BJ (cell line): ENCODE data around the gene SYT17. TPM values are rescaled to one million over a fixed set of nuclear protein-coding genes. Genes with fewer than 3 reads are reported as not detected.

Experiments
- CTCF ChIA-PET: fragments of 350-600 bp; formaldehyde crosslinking; extraction: SDS; loops from one replicate; lab custom pipeline; 2021; ENCODE audit warnings: antibody characterized with exemption, inconsistent platforms; lab: Yijun Ruan, JAX
- POLR2A ChIA-PET: fragments of 300-600 bp; sonication (Branson Sonifier 250); formaldehyde crosslinking; extraction: SDS; loops from one replicate; lab custom pipeline; 2021; ENCODE audit warnings: antibody characterized with exemption; lab: Charles Lee
- DNase-seq: peaks from one replicate; pipeline ENCODE4 v3.0.0-alpha.2; 2011; ENCODE audit warnings: low read depth
- H3K27me3 ChIP-seq: 2 replicates; pipeline ENCODE4 v1.6.0; 2011; ENCODE audit warnings: low read length; ENCODE audit not compliant: control insufficient read depth, insufficient read depth
- H3K36me3 ChIP-seq: 2 replicates; pipeline ENCODE4 v1.5.1; 2011; ENCODE audit warnings: low read length; ENCODE audit not compliant: control insufficient read depth, insufficient read depth
- H3K4me3 ChIP-seq: 2 replicates; pipeline ENCODE4 v1.5.1; 2011; ENCODE audit warnings: low read depth, mild to moderate bottlenecking, control low read depth, low read length
- polyA plus RNA-seq: library from polyadenylated mRNA; depleted of rRNA; stranded (reverse); fragments of >200 nt; gene quantifications from 2 replicates; pipeline ENCODE4 v1.2.3, GENCODE V29; 2011; rRNA removed
- TF ChIP-seq, protein P1 (sequence below): IDR thresholded peaks from 2 replicates; pipeline ENCODE4 v1.5.1; 2011; ENCODE audit warnings: low read depth, mild to moderate bottlenecking, control low read depth, inconsistent platforms, low read length, moderate library complexity; ENCODE audit not compliant: insufficient read depth

SYT17 gene
- polyA plus RNA-seq, 1 experiment = not detected

- TF ChIP-seq, protein P1, sequence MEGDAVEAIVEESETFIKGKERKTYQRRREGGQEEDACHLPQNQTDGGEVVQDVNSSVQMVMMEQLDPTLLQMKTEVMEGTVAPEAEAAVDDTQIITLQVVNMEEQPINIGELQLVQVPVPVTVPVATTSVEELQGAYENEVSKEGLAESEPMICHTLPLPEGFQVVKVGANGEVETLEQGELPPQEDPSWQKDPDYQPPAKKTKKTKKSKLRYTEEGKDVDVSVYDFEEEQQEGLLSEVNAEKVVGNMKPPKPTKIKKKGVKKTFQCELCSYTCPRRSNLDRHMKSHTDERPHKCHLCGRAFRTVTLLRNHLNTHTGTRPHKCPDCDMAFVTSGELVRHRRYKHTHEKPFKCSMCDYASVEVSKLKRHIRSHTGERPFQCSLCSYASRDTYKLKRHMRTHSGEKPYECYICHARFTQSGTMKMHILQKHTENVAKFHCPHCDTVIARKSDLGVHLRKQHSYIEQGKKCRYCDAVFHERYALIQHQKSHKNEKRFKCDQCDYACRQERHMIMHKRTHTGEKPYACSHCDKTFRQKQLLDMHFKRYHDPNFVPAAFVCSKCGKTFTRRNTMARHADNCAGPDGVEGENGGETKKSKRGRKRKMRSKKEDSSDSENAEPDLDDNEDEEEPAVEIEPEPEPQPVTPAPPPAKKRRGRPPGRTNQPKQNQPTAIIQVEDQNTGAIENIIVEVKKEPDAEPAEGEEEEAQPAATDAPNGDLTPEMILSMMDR = no peak
- Histone ChIP-seq H3K36me3 (no peaks in the 10 kb centered on the region), H3K4me3 (no peak overlapping the region), H3K27me3 (no peaks in the 10 kb centered on the region)
- no peak for DNase-seq
- ChIA-PET CTCF (interaction anchor here (1.1 kb wide), 1 partner anchor 10 kb away, joined by 3 read pairs; no protein-coding TSS in a partner anchor), POLR2A (no interaction called here)
Measured at GRCh38 chr16:19315889-19316433, 147.9 kb downstream of the SYT17 start.

DNA sequence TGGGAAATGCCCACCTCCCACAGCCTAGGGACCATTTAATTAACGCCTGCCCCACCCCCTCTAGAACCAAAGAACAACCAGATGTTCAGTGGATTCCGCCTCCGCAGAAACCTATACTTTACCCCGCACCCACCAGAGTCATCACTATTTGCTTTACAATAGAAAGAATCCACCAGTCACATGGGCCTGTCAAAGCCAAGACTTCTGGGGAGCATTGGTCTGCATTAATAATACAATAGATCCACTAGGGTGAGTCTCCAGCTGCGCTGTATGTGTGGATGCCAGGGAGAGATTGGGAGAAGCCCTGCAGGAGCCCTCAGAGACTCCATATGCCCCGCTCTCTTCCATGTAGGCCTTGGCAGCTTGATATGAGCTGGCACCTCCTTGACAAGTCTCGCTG is 148.8 kb downstream of the SYT17 start:
- ChIA-PET CTCF (interaction anchor here (1.1 kb wide), 1 partner anchor 10 kb away, joined by 3 read pairs; no protein-coding TSS in a partner anchor), POLR2A (no interaction called here)
- no peaks in the 10 kb centered on the region for H3K36me3 ChIP-seq
- no peaks in the 10 kb centered on the region for H3K27me3 ChIP-seq
- TF ChIP-seq, protein P1 = no peak
- H3K4me3 ChIP-seq = no peak overlapping the region
- no peak for DNase-seq

Other genes starting within 250 kb of the SYT17 start
- 20.5 and 31.0 TPM in 2 replicates for gene SMG1, start 241.8 kb upstream of the SYT17 start, polyA plus RNA-seq
- 0.40 and 0.47 TPM in 2 replicates for gene TMC7, start 184.3 kb upstream of the SYT17 start, polyA plus RNA-seq
- gene COQ7, start 100.6 kb upstream of the SYT17 start, polyA plus RNA-seq = 10.7 and 13.1 TPM in 2 replicates
- 14.9 and 15.8 TPM in 2 replicates for gene ITPRIPL2, start 54.3 kb upstream of the SYT17 start, polyA plus RNA-seq
- not detected in 2 replicates for gene CLEC19A, start 117.5 kb downstream of the SYT17 start, polyA plus RNA-seq
- not detected in 2 replicates for gene TMC5, start 249.6 kb downstream of the SYT17 start, polyA plus RNA-seq